Skeletal muscle cell (primary cell): ENCODE measurements around the gene HOPX.
A peak's percentile ranks its signal among the peaks of the same experiment; 100 is the strongest.
"Not testable (repeated sequence)": the region's sequence is repeated elsewhere in the genome, so short reads cannot be mapped to it uniquely, and the experiment has no call there.

Experiments used
- DNase-seq: peaks from one replicate; pipeline ENCODE4 v3.0.0-alpha.2; 2010; ENCODE audit warnings: low read depth
- H3K4me3 ChIP-seq: 2 replicates; pipeline ENCODE4 v1.5.1; 2011; ENCODE audit warnings: low read depth, mild to moderate bottlenecking, control low read depth, low read length, moderate library complexity

Gene HOPX, protein sequence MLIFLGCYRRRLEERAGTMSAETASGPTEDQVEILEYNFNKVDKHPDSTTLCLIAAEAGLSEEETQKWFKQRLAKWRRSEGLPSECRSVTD

DNA sequence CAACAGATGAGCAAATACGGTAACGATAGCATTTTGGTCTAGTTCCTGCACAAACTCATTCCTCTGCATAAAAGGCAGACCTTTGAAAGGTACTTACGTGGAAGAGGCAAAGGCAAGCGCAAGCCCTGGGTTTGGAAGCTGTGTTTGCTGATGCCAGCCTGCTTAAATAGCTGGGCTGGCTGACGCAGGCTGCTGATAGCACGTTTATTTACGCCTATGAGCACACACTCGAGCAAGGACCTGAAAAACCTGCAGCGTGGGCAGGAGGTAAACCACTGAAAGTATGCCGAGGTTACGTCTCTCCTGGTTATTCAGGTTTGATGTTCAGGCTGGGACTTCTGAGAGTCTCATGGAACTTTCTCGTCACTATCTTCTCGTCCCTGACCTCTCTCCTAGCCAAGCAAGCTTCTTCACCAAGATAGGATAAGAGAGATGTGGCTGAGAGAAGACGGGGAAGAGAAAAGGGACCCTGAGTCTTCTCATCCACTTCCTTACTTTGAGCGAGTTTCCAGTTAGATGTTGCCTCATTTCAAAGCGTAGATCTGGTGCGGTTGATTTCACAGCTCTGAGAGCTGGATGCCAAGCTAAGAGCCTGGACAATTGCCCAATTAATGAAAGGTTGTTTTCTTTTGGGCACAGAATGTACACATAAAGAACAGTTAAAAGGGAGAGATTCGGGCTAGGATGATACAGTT is at the start of gene HOPX:
Gene HOPX (minus strand): TSS at position 139 of the 695 bp plus-strand sequence. CDS start 23,480 bp downstream, outside the sequence.
- DNase-seq, result no peak
- H3K4me3 ChIP-seq, result no peak within 1 kb of the TSS

DNA sequence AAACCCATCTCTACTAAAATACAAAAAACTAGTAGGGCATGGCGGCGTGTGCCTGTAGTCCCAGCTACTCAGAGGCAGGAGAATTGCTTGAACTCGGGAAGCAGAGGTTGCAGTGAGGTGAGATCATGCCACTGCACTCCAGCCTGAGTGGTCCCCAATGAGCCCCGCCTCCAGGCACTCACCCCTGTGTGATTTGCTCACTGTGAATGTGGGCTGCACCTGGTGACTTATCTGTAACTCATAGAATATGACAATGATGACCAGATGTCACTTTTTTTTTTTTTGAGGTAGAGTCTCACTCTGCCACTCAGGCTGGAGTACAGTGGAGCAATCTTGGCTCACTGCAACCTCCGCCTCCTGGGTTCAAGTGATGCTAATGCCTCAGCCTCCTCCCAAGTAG is 49.0 kb upstream of the HOPX start:
- H3K4me3 ChIP-seq, result no peak overlapping the region
- DNase-seq, result no peak

DNA sequence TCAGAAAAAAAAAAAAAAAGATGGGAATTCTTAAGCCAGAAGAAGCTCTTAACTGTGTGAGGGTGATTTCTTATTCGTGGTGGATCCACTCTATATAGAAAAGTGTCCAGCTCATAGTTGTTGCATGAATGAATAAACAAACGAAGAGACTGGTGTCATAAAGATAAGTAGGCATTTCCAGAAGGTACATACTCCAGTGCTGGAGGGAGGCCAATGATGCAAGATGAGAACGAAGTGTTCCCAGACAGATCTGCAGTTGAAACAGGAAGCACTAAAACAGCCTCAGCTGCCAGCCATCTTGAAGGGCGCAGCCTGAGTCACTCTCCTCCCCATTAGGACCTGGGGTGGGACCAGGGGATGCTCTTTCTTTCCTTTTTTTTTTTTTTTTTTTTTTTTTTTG is 47.4 kb upstream of the HOPX start:
- H3K4me3 ChIP-seq, result no peak overlapping the region
- DNase-seq, result peak; percentile 99

DNA sequence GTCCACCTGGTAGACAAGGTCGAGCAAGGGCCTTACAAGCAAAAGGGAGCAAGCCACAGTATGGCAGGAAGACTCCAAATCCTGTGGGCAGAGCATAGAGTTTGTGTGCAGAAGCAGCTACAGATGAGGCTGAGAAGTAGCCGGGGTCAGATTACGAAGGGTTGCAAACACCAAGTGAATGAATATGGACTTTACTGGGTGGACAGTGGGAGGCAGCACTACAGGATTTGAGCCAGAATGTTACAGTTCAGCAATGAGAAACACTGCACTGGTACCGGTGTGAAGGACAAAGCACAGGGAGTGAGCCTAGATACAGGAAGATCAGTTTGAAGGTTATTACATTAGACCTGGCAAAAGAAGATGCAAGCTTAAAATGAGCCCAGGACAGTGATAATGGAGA is 46.1 kb upstream of the HOPX start:
- DNase-seq, result no peak
- H3K4me3 ChIP-seq, result no peak overlapping the region

DNA sequence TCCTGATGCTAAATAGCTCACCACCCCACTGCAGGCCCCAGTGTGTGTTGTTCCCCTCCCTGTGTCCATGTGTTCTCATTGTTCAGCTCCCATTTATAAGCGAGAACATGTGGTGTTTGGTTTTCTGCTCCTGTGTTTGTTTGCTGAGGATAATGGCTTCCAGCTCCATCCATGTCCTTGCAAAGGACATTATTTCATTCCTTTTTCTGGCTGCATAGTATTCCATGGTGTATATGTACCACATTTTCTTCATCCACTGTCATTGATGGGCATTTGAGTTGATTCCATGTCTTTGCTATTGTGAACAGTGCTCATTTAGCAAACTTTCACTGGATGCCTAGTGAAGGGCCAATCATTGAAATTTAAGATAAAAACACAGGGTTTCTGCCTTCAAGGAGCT is 45.5 kb upstream of the HOPX start:
- not testable (repeated sequence) for H3K4me3 ChIP-seq, DNase-seq

DNA sequence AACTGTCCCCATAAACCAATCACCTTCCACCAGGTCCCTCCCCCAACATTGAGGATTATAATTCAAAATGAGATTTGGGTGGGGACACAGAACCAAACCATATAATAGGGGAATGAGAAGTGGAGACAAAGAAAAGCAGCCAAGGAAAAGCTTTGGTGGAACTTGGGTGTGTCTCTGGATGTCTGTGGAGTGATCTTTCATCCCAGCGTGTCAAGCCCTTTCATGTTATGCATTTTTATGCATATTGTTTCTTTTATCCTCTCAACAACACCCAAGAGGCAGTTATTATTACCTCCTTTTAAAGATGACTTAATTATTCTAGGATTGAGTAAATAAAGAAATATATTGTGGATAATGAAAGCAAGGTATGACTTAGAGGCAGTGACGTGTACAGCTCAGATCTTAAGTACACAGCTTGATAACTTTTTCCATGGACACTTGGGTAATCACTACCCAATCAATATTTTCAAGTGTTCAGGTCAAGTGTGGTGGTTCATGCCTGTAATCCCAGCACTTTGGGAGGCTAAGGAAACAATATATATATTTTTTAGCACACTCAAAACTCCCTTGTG is 42.6 kb upstream of the HOPX start:
- no peak for DNase-seq
- H3K4me3 ChIP-seq, result no peak overlapping the region

DNA sequence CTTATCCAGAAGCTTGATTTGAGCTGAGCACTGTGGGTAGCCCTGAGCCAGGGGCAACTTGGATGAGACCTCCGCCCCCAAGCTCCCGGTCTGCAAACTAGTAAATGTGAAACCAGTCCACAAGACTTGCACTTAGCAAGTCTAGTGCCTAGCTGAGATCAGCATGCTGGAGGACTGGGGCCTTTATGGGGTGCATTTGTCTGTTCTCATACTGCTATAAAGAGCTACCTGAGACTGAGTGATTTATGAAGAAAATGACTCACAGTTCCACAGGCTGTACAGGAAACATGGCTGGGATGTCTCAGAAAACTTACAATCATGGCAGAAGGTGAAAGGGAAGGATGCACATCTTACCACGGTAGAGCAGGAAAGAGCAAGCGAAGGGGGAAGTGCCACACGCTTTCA is 42.1 kb upstream of the HOPX start:
- no peak overlapping the region for H3K4me3 ChIP-seq
- no peak for DNase-seq

DNA sequence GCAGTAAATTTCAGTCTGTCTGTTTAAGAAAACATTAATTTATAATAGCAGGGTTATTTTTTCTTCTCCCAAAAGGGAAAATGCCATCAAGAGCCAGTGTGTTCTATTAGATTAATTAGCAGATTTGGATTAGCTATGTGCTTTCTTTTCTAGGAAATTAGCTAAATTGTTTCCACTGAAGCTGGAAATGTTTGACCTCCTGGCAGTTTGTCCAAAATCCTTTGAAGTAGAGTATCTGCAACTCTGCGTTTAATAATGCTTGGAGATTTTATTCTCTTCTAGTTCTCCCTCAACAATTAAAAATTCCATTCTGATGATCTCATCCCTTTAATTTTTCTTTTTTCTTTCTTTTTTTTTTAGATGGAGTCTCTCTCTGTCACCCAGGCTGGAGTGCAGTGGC is 27.1 kb upstream of the HOPX start:
- DNase-seq, result no peak
- H3K4me3 ChIP-seq, result no peak overlapping the region

DNA sequence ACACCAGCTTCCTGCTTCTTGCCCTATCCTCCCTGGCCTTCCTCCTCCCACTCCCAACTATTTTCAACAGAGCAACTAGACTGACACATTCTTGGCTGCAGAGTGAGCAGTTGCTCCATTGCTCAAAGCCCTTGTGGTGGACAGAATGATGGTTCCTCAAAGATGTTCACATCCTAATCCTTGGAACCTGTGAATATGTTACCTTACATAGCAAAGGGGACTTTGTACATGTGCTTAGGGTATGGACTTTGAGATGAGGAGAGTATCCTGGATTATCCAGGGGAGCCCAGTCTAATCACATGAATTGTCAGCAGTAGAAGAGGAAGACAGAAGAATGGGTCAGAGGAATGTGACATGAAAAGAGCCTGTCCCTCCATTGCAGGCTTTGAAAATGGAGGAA is 24.9 kb upstream of the HOPX start:
- no peak for DNase-seq
- no peak overlapping the region for H3K4me3 ChIP-seq

DNA sequence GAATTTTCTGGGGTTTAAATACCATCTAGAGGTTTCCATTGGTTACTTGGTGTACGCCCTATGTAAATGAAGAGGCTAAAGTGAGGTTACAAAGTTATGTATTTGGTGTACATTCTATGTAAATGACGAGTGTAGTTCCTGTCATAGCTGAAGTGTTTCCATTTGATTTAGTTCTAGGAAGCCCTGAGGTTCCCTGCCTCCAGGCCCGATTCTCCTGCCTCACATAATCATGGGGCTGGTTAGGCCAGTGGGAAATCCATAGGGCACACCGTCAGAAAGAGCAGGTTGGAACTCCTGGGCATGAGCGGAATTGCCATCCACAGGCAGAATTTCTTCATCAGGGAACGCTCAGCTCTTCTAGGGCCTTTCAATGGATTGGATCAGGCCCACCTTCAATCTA is 24.2 kb upstream of the HOPX start:
- DNase-seq, result no peak
- H3K4me3 ChIP-seq, result no peak overlapping the region

DNA sequence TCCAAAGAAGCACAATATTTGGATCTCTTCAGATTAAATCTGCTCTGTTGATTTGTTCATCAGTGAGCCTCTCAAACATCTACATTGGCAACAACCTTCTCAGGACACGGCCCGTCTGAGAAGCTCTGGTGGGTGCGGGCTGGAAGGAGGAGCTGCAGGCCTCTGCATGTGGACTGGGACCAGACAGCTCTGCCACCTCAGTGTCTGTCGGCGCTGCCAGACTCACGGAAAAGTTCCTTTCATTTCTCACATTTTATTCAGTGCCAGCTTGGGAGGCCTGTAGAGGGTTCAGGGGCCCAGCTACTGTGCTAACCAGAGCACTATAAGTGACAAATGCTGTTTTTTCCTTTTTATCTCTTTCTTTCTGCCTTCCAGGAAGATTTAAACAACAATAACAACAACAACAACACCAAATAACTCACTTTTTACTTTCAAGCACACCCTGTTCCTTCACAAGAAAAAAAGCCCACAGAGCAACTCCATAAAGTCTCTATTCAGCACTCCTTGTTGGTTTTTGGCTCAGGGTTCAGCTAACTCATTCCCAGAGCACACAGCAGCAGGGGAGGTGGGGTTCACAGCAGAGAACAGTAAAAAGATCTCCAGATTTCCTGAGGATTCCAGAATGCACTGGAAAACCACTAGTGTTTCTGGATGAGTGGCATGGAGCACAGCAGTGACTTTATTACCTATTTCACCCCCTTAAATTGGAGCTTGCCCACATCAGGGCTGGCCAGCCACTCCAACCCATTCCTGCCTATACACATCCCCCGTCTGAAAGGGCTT is 23.2 kb upstream of the HOPX start:
- H3K4me3 ChIP-seq, result no peak overlapping the region
- no peak for DNase-seq

DNA sequence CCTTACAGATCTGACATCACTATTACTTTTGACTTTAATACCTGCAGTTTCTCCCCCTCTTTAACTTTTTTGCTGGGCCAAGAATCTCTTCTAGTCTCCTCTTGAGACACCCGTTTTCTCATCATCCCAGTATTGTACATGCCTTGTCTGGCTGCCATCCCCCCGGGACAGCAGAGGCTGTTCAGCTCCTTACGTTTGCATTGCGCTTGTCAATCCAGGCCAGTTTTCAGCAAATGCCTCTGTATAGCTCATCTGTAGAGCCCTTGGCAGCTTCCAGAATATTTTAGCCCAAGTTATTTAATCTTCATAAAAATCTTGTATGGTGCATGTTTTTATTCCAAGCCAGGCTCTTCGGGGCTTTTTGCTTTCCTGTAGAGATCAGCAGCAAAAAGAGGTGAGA is 22.3 kb upstream of the HOPX start:
- H3K4me3 ChIP-seq, result no peak overlapping the region
- no peak for DNase-seq

DNA sequence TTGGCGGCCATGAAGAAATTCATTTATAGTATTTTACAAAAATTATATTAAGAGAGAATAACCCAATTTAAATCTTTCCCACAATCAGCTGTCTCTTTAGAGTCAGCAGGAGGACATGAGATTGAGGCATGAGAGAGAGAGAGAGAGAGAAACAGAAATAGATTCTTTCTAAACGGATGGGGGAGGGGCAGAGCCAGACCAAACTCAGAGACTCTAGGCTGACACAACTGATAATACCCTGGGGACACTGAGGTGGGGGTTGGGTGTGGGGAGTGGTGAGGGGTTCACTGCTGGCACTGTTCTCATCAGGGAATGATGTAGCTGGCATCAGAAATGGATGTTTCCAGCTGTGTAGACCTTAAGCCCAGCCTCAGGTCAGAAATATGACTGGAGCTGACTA is 20.5 kb upstream of the HOPX start:
- DNase-seq, result no peak

DNA sequence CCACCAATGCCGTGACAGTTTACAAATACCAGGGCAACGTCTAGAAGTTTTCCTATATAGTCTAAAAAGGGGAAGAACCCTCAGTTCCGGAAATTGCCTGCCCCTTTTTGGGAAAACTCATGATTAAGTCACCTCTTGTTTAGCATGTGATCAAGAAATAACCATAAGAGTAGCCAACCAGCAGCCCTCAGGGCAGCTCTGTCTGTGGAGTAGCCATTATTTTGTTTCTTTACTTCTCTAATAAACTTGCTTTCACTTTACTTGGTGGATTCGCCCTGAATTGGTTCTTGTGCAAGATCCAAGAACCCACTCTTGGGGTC is 20.0 kb upstream of the HOPX start:
- no peak overlapping the region for H3K4me3 ChIP-seq
- DNase-seq, result no peak

More for the DNA sequence above, 20.5 kb upstream of the HOPX start:
- no peak overlapping the region for H3K4me3 ChIP-seq

DNA sequence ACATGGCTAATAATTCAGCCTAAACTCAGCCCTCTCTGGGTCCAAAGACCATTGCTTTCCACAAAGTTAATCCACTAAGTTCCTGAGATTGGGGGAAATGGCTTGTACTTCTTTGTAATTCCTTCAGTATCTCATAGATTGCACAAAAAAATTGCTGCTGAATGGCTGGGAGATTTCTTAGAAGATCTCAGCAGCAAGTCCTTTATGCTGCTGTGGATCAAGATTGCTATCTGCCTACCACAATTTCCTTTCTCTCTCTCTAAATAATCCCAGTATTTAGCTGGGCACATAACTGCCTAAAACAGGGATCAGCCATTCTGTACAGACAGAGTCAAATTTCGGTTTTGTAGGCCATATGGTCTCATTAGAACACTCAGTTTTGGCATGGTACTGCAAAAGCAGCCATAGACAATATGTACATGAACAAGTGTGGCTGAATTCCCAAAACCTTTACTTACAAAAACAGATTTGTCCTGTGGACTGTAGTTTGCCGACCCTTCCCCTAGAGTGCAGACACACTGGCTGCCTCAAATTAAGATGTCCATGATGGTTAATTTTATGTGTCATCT is 18.5 kb upstream of the HOPX start:
- DNase-seq, result no peak
- no peak overlapping the region for H3K4me3 ChIP-seq

DNA sequence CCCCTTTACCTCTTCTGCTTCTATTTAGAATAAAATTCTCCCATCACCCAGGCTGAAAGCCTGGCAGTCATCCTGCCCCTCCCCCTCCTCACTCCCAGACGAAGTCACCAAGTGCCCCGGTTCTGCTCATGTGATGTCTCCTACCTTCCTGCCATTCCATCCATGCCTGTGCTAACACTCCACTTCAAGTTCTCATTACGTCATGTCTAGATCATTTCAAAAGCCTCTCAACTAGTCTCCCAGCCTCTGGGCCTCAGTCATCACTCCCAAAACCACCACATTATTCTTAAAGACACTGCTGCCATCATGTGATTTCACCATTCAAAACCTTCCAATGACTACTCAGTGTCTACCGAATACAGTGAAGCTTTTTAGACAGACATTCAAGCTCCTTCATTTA is 17.2 kb upstream of the HOPX start:
- H3K4me3 ChIP-seq, result no peak overlapping the region
- peak; percentile 20 for DNase-seq

DNA sequence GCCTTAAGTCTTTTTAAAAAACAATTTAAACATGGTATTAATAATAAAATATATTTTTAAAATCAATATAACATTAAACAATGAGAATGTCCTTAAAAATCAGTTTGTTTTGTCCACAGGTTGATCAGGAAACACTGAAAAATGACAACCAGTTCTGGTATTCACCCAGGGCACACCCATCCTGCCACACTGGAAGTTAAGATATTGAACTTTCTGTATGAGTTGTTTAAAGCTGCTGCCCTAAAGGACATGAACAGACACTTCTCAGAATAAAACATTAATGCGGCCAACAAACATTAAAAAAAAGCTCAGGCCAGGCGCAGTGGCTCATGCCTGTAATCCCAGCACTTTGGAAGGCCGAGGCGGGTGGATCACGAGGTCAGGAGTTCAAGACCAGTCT is 15.0 kb upstream of the HOPX start:
- H3K4me3 ChIP-seq, result no peak overlapping the region
- no peak for DNase-seq

DNA sequence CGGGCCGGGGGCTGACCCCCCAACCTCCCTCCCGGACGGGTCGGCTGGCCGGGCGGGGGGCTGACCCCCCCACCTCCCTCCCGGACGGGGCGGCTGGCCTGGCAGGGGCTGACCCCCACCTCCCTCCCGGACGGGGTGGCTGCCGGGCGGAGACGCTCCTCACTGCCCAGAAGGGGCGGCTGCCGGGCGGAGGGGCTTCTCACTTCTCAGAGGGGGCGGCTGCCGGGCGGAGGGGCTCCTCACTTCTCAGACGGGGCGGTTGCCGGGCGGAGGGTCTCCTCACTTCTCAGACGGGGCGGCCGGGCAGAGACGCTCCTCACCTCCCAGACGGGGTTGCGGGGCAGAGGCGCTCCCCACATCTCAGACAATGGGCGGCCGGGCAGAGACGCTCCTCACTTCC is 12.4 kb upstream of the HOPX start:
- not testable (repeated sequence) for DNase-seq

DNA sequence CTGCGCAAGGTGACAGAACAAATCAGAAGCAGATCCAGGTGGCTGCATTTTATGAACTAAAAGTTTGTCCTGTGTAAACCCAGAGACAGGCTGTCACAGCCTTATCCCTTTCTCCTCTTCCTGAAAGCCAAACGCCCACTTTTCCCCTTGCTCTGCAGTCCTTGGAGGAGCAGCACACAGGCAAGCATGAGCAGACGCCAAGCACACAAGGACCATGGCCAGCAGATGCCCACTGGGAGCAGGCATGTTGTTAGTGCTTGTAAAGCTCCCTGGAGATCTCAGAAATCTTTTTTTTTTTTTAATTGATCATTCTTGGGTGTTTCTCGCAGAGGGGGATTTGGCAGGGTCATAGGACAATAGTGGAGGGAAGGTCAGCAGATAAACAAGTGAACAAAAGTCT is 11.5 kb upstream of the HOPX start:
- H3K4me3 ChIP-seq, result no peak overlapping the region
- no peak for DNase-seq

More for the DNA sequence above, 12.4 kb upstream of the HOPX start:
- not testable (repeated sequence) for H3K4me3 ChIP-seq

DNA sequence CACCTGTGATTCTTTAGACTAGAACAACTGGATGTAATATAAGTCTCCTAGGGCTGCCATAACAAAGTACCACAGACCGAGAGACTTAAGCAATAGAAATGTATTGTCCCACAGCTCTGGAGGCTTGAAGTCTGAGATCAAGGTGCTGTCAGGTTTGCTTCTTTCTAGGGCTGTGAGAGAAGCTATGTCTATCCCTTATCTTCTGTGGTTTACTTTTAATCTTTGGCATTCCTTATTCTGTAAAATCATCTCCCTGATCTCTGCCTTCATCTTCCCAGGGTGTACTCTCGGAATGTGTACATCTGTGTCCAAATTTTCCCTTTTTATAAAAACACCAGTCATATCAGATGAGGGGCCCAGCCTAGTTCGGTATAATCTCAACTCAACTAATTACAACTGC is 10.3 kb upstream of the HOPX start:
- no peak overlapping the region for H3K4me3 ChIP-seq
- DNase-seq, result no peak
